Erythroblast (primary cell): ENCODE results near the gene GPR156.

Source experiments
- GATA1 ChIP-seq: IDR thresholded peaks from 2 replicates; pipeline ENCODE4 v1.6.1; 2011; ENCODE audit warnings: low read depth, mild to moderate bottlenecking, control low read depth, low read length, moderate library complexity
- POLR2A ChIP-seq: IDR thresholded peaks from 2 replicates; pipeline ENCODE4 v1.6.1; 2011; ENCODE audit warnings: mild to moderate bottlenecking, low read length

DNA sequence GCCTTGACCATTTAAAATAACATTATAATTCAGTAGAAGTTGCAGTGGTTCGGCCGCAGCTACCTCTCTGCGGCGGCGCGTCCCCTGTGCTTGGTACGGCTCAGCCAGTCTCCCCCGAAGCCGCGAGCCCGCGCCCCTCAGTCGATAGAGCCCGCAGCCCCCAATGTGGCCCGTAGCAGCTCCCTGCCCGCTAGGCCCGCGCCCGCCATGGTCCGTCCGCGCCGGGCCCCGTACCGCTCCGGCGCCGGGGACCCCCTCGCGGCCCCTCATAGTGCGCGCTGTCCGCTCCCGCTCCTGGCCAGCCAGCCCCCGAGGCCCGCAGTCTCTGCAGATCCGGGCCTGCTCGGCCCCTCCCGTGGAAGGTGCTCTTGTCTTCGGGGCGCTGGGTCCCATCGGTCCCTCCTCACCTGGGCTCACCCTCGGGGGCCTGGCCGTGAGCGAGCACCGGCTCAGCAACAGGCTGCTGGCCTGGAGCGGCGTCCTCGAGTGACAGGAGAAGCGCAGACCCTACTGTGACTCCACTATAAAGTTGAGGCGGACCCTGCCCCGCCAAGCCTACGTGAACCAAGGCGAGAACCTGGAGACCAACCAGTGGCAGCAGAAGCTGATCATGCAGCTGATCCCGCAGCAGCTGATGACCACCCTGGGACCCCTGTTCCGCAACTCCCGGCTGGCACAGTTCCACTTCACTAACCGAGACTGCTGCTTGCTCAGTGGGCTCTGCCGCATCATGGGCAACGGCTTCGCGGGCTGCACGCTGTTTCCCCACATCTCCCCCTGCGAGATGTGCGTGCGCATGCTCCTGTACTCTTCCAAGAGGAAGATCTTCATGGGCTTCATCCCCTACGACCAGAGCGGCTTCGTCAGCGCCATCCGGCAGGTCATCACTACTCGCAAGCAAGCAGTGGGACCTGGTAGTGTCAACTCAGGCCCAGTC, 21.8 kb upstream of the GPR156 start:
- TF ChIP-seq POLR2A (no peak), GATA1 (no peak)
